CD8-positive, alpha-beta memory T cell (primary cell): ENCODE results near the gene KRT13. TPM values are rescaled to one million over a fixed set of nuclear protein-coding genes. Genes with fewer than 3 reads are reported as not detected.

Source experiments
- CTCF ChIA-PET: fragments of 350-600 bp; sonication (Branson Sonifier 250); formaldehyde crosslinking; loops from one replicate; lab custom pipeline; 2021; ENCODE audit warnings: antibody characterized with exemption; lab: Charles Lee
- POLR2A ChIA-PET: fragments of 350-600 bp; sonication (Branson Sonifier 250); formaldehyde crosslinking; loops from one replicate; lab custom pipeline; 2021; ENCODE audit warnings: antibody characterized with exemption; lab: Charles Lee
- DNase-seq, 5 donors: peaks; one replicate each; pipeline versions ENCODE4 v3.0.0 to v3.0.0-alpha.2; 2020 to 2022; ENCODE audit warnings: mixed read lengths in 1 of 5
- H3K27ac ChIP-seq: one replicate; pipeline ENCODE4 v1.7.0; 2013; ENCODE audit warnings: low read depth, mild to moderate bottlenecking, low read length, moderate library complexity
- H3K27me3 ChIP-seq: 2 replicates; pipeline ENCODE4 v1.7.0; 2013; ENCODE audit warnings: low read length, mild to moderate bottlenecking; ENCODE audit not compliant: insufficient read depth, poor library complexity, severe bottlenecking
- H3K36me3 ChIP-seq: 2 replicates; pipeline ENCODE4 v1.7.0; 2013; ENCODE audit warnings: mild to moderate bottlenecking, low read length, moderate library complexity; ENCODE audit not compliant: insufficient read depth
- H3K4me1 ChIP-seq: 2 replicates; pipeline ENCODE4 v1.7.0; 2013; ENCODE audit warnings: mild to moderate bottlenecking, low read length, moderate library complexity; ENCODE audit not compliant: insufficient read depth
- H3K4me3 ChIP-seq: 2 replicates; pipeline ENCODE4 v1.7.0; 2013; ENCODE audit warnings: mild to moderate bottlenecking, low read length
- H3K9me3 ChIP-seq: 2 replicates; pipeline ENCODE4 v1.7.0; 2013; ENCODE audit warnings: mild to moderate bottlenecking, low read length
- H3K27ac Mint-ChIP-seq, 8 donors: one replicate each; pipeline ENCODE4 v1.8.0; 2020 to 2021; ENCODE audit warnings: mixed read lengths in 8 of 8, mild to moderate bottlenecking in 6 of 8, inconsistent platforms in 3 of 8, moderate library complexity in 3 of 8
- H3K27me3 Mint-ChIP-seq, 2 donors: one replicate each; pipeline ENCODE4 v1.8.0; 2020 to 2021; ENCODE audit warnings: mixed read lengths in 2 of 2, mild to moderate bottlenecking in 1 of 2, moderate library complexity in 1 of 2
- H3K36me3 Mint-ChIP-seq, 3 donors: one replicate each; pipeline ENCODE4 v1.8.0; 2020 to 2021; ENCODE audit warnings: mixed read lengths in 3 of 3, inconsistent platforms in 1 of 3, mild to moderate bottlenecking in 1 of 3
- H3K4me1 Mint-ChIP-seq, 3 donors: one replicate each; pipeline ENCODE4 v1.8.0; 2020 to 2021; ENCODE audit warnings: mixed read lengths in 3 of 3, inconsistent platforms in 1 of 3, mild to moderate bottlenecking in 1 of 3
- H3K4me3 Mint-ChIP-seq, 7 donors: one replicate each; pipeline ENCODE4 v1.8.0; 2020 to 2021; ENCODE audit warnings: mixed read lengths in 7 of 7, mild to moderate bottlenecking in 6 of 7, moderate library complexity in 4 of 7, inconsistent platforms in 2 of 7
- H3K9me3 Mint-ChIP-seq, 5 donors: one replicate each; pipeline ENCODE4 v1.8.0; 2020 to 2022; ENCODE audit warnings: mixed read lengths in 5 of 5, mild to moderate bottlenecking in 3 of 5, moderate library complexity in 2 of 5, inconsistent platforms in 1 of 5
- polyA plus RNA-seq: library from polyadenylated mRNA; unstranded; fragments of 300-500 nt; fragmentation: Illumina TruSeq; gene quantifications from one replicate; pipeline ENCODE4 v1.2.3, GENCODE V29; 2021
- total RNA-seq, 2 experiments: library from RNA; stranded (reverse); gene quantifications; one replicate each; pipeline ENCODE4 v1.2.3, GENCODE V29; 2021

KRT13 gene
- total and polyA plus RNA-seq, 3 experiments from 2014 or later, result not detected

DNA sequence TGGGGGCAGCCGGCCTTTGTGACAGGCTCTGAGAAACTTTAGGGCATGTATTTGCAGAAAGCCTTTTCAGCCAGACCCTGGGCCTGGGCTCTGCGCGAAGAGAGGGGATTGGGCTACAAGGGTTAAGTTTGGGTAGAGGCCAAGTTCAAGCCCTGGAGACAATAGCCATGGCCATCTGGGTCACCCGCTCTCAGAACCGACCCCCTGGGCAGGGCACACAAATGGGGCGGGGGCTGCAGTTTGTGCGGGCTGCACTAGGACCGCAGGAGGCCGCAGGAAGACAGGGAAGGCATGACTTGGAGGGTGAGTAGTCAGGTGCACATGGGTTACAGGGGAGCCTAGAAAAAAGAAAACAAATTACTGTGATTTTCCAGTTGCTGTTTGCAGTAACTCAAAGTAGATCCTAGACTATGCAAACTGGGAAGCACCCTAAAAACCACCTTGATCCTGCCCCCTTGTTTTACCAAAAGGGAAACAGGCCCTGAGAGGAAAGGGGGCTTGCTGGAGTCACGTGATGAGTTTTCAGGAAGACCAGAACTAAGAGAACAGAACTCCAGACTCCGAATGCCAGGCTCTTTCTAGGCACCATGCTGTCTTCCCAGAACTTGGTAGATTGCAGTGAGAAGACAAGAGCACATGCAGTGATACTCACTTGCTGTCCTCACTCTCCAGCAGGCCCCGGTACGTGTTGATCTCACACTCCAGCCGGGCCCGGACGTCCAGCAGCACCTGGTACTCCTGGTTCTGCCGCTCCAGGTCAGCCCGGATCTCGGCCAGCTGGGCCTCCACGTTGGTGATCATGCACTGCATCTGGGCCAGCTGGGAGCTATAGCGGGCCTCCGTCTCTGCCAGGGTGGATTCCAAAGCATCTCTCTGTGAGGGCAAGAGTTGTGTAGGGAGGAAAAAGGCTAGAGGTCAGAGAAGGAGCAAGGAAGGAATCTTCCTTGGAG lies 28.3 kb downstream of the KRT13 start:
- no peak overlapping the region for H3K4me3 ChIP-seq
- CTCF ChIA-PET, result no interaction called here
- Mint-ChIP-seq H3K4me3 (no peak overlapping the region), H3K27ac (no peak overlapping the region), H3K4me1 (no peaks in the 10 kb centered on the region), H3K27me3 (peaks cover 3 to 5% of the 10 kb centered on the region in 2 donors), H3K36me3 (peaks cover 0 to 3% (median 0%) of the 10 kb centered on the region in 3 donors), H3K9me3 (peaks cover 0 to 3% (median 0%) of the 10 kb centered on the region in 5 donors)
- no peaks in the 10 kb centered on the region for H3K4me1 ChIP-seq
- H3K9me3 ChIP-seq, result no peaks in the 10 kb centered on the region
- DNase-seq, result no peak
- no peaks in the 10 kb centered on the region for H3K27me3 ChIP-seq
- POLR2A ChIA-PET, result no interaction called here
- H3K36me3 ChIP-seq, result no peaks in the 10 kb centered on the region
- no peak overlapping the region for H3K27ac ChIP-seq

- no peak for DNase-seq
- H3K4me1 ChIP-seq, result no peaks in the 10 kb centered on the region
- no peak overlapping the region for H3K27ac Mint-ChIP-seq
- peaks cover 3 to 7% of the 10 kb centered on the region in 2 donors for H3K27me3 Mint-ChIP-seq
- no peaks in the 10 kb centered on the region for H3K36me3 ChIP-seq
- ChIA-PET CTCF (no interaction called here), POLR2A (no interaction called here)
- peaks cover 0 to 3% (median 0%) of the 10 kb centered on the region in 5 donors for H3K9me3 Mint-ChIP-seq
- H3K4me1 Mint-ChIP-seq, result peaks cover 0 to 5% (median 0%) of the 10 kb centered on the region in 3 donors
- no peaks in the 10 kb centered on the region for H3K27me3 ChIP-seq
- no peak overlapping the region for H3K4me3 ChIP-seq
- no peak overlapping the region for H3K4me3 Mint-ChIP-seq
- no peaks in the 10 kb centered on the region for H3K9me3 ChIP-seq
- no peak overlapping the region for H3K27ac ChIP-seq
- peaks cover 0 to 3% (median 0%) of the 10 kb centered on the region in 3 donors for H3K36me3 Mint-ChIP-seq
Measured at GRCh38 chr17:41475421-41475820, 30.0 kb downstream of the KRT13 start.

DNA sequence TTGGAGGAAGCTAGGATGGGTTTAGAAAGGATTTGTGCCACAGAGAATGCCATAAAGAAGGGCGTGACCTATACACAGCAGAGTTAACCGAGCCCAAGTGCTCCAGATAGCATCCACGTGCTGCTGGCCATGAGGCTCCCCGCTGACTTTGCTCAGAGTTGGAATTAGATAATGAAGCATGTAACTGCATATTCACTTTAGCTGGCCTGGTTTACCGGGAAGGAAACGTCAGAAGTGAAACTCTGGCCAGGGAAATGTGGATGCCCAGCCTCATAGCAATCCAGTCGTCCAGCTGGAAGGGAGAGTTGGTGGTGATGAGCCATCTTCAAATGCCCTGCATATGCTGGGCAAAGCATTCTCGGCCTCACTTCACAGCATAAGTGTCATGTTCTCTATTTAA lies 30.5 kb downstream of the KRT13 start:
- ChIA-PET POLR2A (no interaction called here), CTCF (no interaction called here)
- no peaks in the 10 kb centered on the region for H3K9me3 ChIP-seq
- no peak overlapping the region for H3K27ac ChIP-seq
- H3K36me3 ChIP-seq, result no peaks in the 10 kb centered on the region
- Mint-ChIP-seq H3K9me3 (peaks cover 0 to 3% (median 0%) of the 10 kb centered on the region in 5 donors), H3K36me3 (peaks cover 0 to 3% (median 0%) of the 10 kb centered on the region in 3 donors), H3K27me3 (peaks cover 3 to 7% of the 10 kb centered on the region in 2 donors), H3K27ac (no peak overlapping the region), H3K4me1 (peaks cover 0 to 5% (median 0%) of the 10 kb centered on the region in 3 donors), H3K4me3 (no peak overlapping the region)
- DNase-seq, result no peak
- H3K4me3 ChIP-seq, result no peak overlapping the region
- no peaks in the 10 kb centered on the region for H3K27me3 ChIP-seq
- no peaks in the 10 kb centered on the region for H3K4me1 ChIP-seq

- peaks cover 20 to 34% of the 10 kb centered on the region in 2 donors for H3K27me3 Mint-ChIP-seq
- no peak overlapping the region for H3K4me3 Mint-ChIP-seq
- Histone ChIP-seq H3K27me3 (no peaks in the 10 kb centered on the region), H3K4me1 (no peaks in the 10 kb centered on the region), H3K4me3 (no peak overlapping the region), H3K27ac (no peak overlapping the region), H3K9me3 (no peaks in the 10 kb centered on the region), H3K36me3 (no peaks in the 10 kb centered on the region)
- no peak overlapping the region for H3K27ac Mint-ChIP-seq
- ChIA-PET CTCF (no interaction called here), POLR2A (no interaction called here)
- H3K36me3 Mint-ChIP-seq, result peaks cover 0 to 3% (median 0%) of the 10 kb centered on the region in 3 donors
- H3K4me1 Mint-ChIP-seq, result peaks cover 0 to 5% (median 0%) of the 10 kb centered on the region in 3 donors
- peaks cover 0 to 3% (median 2%) of the 10 kb centered on the region in 5 donors for H3K9me3 Mint-ChIP-seq
- DNase-seq, result no peak
Measured at GRCh38 chr17:41468346-41468745, 37.1 kb downstream of the KRT13 start.

DNA sequence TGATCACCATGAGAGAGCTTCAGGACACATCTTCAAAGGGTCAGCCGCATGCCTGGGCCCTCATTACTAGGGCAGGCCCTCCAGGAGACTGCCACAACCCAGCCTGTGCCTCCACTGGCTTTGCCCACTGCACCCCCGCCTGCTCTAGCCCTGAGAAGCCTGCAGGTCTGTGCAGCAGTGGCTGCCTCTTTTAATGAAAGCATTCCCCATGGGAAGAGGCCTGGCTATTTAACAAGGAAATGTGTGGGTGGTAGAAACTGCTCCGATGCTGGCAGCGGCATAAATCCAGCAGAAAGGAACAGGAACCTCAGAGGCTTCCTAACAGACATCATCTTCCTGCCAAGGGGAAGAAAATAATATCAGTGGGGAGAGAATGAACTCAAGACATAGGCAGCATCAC lies 37.9 kb downstream of the KRT13 start:
- peaks cover 19 to 30% of the 10 kb centered on the region in 2 donors for H3K27me3 Mint-ChIP-seq
- Histone ChIP-seq H3K4me3 (no peak overlapping the region), H3K27me3 (no peaks in the 10 kb centered on the region), H3K27ac (no peak overlapping the region), H3K9me3 (no peaks in the 10 kb centered on the region), H3K4me1 (no peaks in the 10 kb centered on the region), H3K36me3 (no peaks in the 10 kb centered on the region)
- peaks cover 0 to 5% (median 0%) of the 10 kb centered on the region in 3 donors for H3K4me1 Mint-ChIP-seq
- no peaks in the 10 kb centered on the region for H3K36me3 Mint-ChIP-seq
- DNase-seq, result no peak
- peaks cover 0 to 3% (median 2%) of the 10 kb centered on the region in 5 donors for H3K9me3 Mint-ChIP-seq
- H3K4me3 Mint-ChIP-seq, result no peak overlapping the region
- H3K27ac Mint-ChIP-seq, result no peak overlapping the region
- POLR2A ChIA-PET, result no interaction called here
- CTCF ChIA-PET, result no interaction called here

DNA sequence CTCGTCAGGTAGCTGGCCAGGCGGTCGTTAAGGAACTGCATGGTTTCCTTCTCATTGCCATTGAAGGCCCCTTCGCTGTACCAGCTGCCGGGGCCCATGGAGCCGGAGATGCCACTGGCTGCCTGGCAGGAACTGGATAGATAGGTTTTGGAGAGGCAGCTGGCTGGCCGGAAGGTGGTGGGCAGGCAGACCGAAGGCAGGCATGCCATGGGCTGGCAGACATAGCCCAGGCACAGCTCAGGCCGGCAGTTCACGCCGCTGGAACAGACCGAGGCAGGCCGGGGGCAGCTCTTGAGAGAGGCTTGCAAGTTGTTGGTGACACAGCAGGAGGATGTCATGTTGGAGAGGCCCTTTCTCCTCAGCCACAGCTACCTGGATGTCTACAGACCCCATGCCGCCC lies 38.4 kb downstream of the KRT13 start, which contains the start of gene KRT32:
Gene KRT32 (minus strand): TSS at position 399 of the 400 bp plus-strand sequence. CDS start 61 bp downstream, at position 338.
- Histone ChIP-seq H3K36me3 (no peaks in the 10 kb centered on the region), H3K4me3 (no peak within 1 kb of the TSS), H3K9me3 (no peaks in the 10 kb centered on the region), H3K27me3 (no peaks in the 10 kb centered on the region), H3K27ac (no peak within 1 kb of the TSS), H3K4me1 (no peaks in the 10 kb centered on the region)
- Mint-ChIP-seq H3K27ac (no peak within 1 kb of the TSS), H3K27me3 (peaks cover 20 to 27% of the 10 kb centered on the region in 2 donors), H3K4me3 (no peak within 1 kb of the TSS), H3K9me3 (peaks cover 0 to 3% (median 2%) of the 10 kb centered on the region in 5 donors), H3K4me1 (peaks cover 0 to 5% (median 0%) of the 10 kb centered on the region in 3 donors), H3K36me3 (no peaks in the 10 kb centered on the region)
- DNase-seq, result no peak
- ChIA-PET POLR2A (no interaction called here), CTCF (no interaction called here)

DNA sequence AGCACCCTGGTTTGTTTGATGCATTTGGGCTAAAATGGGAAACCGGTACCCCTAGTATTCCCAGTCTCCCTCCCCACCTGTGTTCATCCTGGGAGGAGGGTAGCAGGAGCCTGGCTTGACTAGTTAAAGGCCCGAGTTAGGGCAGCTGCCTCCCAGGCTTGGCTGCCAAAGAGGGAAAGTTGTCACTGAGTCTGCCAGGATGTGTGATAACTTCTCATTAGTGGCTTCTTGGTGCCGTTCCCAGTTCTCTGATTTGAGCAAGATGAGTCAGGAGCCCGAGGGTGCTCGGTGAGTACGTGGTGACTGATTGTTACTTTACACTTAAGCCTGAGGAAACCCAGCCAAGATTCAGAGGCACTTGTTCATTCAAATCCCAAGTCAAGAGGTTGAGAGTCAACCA lies 40.7 kb downstream of the KRT13 start:
- POLR2A ChIA-PET, result no interaction called here
- CTCF ChIA-PET, result no interaction called here

GRCh38 chr17:41464173-41464572 lies 41.2 kb downstream of the KRT13 start:
- peaks cover 28 to 38% of the 10 kb centered on the region in 2 donors for H3K27me3 Mint-ChIP-seq
- no peaks in the 10 kb centered on the region for H3K36me3 ChIP-seq
- CTCF ChIA-PET, result no interaction called here
- no peak overlapping the region for H3K4me3 Mint-ChIP-seq
- no peak overlapping the region for H3K27ac ChIP-seq
- H3K9me3 Mint-ChIP-seq, result peaks cover 0 to 3% (median 2%) of the 10 kb centered on the region in 5 donors
- H3K4me3 ChIP-seq, result no peak overlapping the region
- no peaks in the 10 kb centered on the region for H3K4me1 Mint-ChIP-seq
- no peak overlapping the region for H3K27ac Mint-ChIP-seq
- no peaks in the 10 kb centered on the region for H3K36me3 Mint-ChIP-seq
- no peak for DNase-seq
- H3K9me3 ChIP-seq, result no peaks in the 10 kb centered on the region
- H3K4me1 ChIP-seq, result no peaks in the 10 kb centered on the region
- POLR2A ChIA-PET, result no interaction called here
- H3K27me3 ChIP-seq, result no peaks in the 10 kb centered on the region

More for the DNA sequence above, 40.7 kb downstream of the KRT13 start:
- Histone ChIP-seq H3K36me3 (no peaks in the 10 kb centered on the region), H3K4me1 (no peaks in the 10 kb centered on the region), H3K27me3 (no peaks in the 10 kb centered on the region), H3K27ac (no peak overlapping the region), H3K4me3 (no peak overlapping the region), H3K9me3 (no peaks in the 10 kb centered on the region)
- Mint-ChIP-seq H3K27me3 (peaks cover 28 to 34% of the 10 kb centered on the region in 2 donors), H3K27ac (no peak overlapping the region), H3K4me3 (no peak overlapping the region), H3K36me3 (no peaks in the 10 kb centered on the region), H3K4me1 (no peaks in the 10 kb centered on the region), H3K9me3 (peaks cover 0 to 3% (median 2%) of the 10 kb centered on the region in 5 donors)
- DNase-seq, result no peak
